Ishikawa (cell line): Measurements from ENCODE around the gene SLC12A7.

Source experiments
- CEBPB ChIP-seq: IDR thresholded peaks from 2 replicates; pipeline ENCODE4 v1.6.1; 2012
- CREB1 ChIP-seq: IDR thresholded peaks from 2 replicates; pipeline ENCODE4 v1.6.1; 2012; ENCODE audit warnings: low read depth
- EGR1 ChIP-seq: IDR thresholded peaks from 2 replicates; pipeline ENCODE4 v1.6.1; 2012
- EP300 ChIP-seq: IDR thresholded peaks from 2 replicates; pipeline ENCODE4 v1.6.1; 2012; ENCODE audit warnings: borderline replicate concordance
- FOXM1 ChIP-seq: IDR thresholded peaks from 2 replicates; pipeline ENCODE4 v1.6.1; 2012; ENCODE audit warnings: low read depth, borderline replicate concordance
- NFIC ChIP-seq: IDR thresholded peaks from 2 replicates; pipeline ENCODE4 v1.6.1; 2012
- RAD21 ChIP-seq: IDR thresholded peaks from 2 replicates; pipeline ENCODE4 v1.6.1; 2012; ENCODE audit warnings: low read depth
- TAF1 ChIP-seq: IDR thresholded peaks from 2 replicates; pipeline ENCODE4 v1.6.1; 2012; ENCODE audit warnings: low read depth, mild to moderate bottlenecking
- TCF12 ChIP-seq: IDR thresholded peaks from 2 replicates; pipeline ENCODE4 v1.6.1; 2012; ENCODE audit warnings: low read depth
- TEAD4 ChIP-seq: IDR thresholded peaks from 2 replicates; pipeline ENCODE4 v1.6.1; 2012
- YY1 ChIP-seq: IDR thresholded peaks from 2 replicates; pipeline ENCODE4 v1.6.1; 2012; ENCODE audit warnings: low read depth
- ZBTB7A ChIP-seq: IDR thresholded peaks from 2 replicates; pipeline ENCODE4 v1.6.1; 2012; ENCODE audit warnings: low read depth
- TF ChIP-seq, protein P1 (sequence below): IDR thresholded peaks from 2 replicates; pipeline ENCODE4 v1.6.1; 2012
- TF ChIP-seq, protein P2 (sequence below): IDR thresholded peaks from 2 replicates; pipeline ENCODE4 v1.6.1; 2012
- TF ChIP-seq, protein P3 (sequence below): IDR thresholded peaks from 2 replicates; pipeline ENCODE4 v1.6.1; 2012; ENCODE audit warnings: low read depth, mild to moderate bottlenecking

Gene SLC12A7

DNA sequence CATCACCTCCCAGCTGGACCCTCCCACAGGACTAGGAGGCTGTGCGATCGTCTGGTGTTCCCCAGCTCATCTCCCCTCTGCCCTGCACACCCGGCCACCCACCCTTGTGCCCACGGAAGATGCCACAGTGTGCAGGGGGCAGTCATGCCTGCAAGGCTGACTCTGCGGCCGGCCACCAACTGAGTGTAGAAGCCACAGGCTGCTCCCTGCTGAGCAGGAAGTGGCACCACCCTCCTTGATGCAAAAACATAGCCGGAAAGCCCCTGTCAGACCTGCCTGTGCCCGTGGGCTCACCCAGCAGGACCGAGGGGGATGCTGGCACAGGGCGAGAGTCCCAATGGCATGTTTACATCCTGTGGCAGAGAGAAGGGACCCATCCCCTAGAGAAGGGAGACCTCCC lies 40.3 kb upstream of the SLC12A7 start:
- TF ChIP-seq CEBPB (no peak), TEAD4 (no peak), EGR1 (no peak), EP300 (no peak), ZBTB7A (no peak), RAD21 (no peak), TAF1 (no peak), NFIC (no peak), FOXM1 (no peak), YY1 (no peak), TCF12 (no peak)
- TF ChIP-seq, protein P1, sequence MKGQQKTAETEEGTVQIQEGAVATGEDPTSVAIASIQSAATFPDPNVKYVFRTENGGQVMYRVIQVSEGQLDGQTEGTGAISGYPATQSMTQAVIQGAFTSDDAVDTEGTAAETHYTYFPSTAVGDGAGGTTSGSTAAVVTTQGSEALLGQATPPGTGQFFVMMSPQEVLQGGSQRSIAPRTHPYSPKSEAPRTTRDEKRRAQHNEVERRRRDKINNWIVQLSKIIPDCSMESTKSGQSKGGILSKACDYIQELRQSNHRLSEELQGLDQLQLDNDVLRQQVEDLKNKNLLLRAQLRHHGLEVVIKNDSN, result no peak
- TF ChIP-seq, protein P2, sequence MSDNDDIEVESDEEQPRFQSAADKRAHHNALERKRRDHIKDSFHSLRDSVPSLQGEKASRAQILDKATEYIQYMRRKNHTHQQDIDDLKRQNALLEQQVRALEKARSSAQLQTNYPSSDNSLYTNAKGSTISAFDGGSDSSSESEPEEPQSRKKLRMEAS, result no peak

DNA sequence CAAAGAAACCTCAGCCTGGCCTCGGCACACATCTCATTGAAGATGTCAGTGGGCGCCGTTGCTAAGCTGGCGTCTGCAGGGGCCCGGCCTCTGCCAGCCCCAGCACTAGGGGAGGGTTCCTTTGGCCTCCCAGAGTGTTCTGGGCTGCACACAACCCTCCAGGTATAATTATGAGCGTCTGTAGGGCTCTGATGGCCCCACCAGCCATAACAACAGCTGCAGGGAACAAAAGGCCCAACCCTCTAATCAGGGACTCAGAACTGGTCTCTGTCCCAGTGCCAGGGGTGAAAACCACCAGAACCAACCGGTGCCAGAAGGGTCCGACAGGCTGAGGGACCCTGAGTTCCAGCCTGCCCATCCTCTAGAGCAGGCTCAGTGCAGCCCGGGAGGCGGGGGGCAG lies 39.5 kb upstream of the SLC12A7 start:
- TF ChIP-seq ZBTB7A (no peak), TCF12 (no peak), TEAD4 (no peak), EP300 (no peak), CREB1 (no peak), FOXM1 (no peak), NFIC (no peak), CEBPB (no peak), RAD21 (no peak), YY1 (no peak), EGR1 (no peak), TAF1 (no peak)
- TF ChIP-seq, protein P3, sequence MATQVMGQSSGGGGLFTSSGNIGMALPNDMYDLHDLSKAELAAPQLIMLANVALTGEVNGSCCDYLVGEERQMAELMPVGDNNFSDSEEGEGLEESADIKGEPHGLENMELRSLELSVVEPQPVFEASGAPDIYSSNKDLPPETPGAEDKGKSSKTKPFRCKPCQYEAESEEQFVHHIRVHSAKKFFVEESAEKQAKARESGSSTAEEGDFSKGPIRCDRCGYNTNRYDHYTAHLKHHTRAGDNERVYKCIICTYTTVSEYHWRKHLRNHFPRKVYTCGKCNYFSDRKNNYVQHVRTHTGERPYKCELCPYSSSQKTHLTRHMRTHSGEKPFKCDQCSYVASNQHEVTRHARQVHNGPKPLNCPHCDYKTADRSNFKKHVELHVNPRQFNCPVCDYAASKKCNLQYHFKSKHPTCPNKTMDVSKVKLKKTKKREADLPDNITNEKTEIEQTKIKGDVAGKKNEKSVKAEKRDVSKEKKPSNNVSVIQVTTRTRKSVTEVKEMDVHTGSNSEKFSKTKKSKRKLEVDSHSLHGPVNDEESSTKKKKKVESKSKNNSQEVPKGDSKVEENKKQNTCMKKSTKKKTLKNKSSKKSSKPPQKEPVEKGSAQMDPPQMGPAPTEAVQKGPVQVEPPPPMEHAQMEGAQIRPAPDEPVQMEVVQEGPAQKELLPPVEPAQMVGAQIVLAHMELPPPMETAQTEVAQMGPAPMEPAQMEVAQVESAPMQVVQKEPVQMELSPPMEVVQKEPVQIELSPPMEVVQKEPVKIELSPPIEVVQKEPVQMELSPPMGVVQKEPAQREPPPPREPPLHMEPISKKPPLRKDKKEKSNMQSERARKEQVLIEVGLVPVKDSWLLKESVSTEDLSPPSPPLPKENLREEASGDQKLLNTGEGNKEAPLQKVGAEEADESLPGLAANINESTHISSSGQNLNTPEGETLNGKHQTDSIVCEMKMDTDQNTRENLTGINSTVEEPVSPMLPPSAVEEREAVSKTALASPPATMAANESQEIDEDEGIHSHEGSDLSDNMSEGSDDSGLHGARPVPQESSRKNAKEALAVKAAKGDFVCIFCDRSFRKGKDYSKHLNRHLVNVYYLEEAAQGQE, result no peak
- TF ChIP-seq, protein P1, result no peak
- TF ChIP-seq, protein P2, result no peak

DNA sequence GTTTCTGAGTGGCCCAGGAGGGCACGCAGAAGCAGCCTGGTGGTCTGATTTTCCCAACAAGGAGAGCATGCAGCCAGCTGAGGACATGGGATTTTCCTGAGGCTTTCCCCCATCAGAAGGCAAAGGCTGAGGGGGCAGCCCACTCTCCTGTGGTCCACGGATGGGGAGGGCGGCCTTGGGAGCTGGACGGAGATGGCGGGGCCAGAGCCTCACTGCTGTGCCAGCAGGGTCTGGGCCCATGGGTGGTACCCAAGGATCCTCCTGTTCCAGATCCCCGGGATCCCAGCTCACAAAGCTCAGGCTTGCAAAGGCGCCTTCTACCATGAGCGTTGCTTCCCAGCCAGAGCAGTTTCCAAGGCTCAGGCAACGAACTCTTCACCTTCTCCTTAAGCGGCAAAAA lies 39.0 kb upstream of the SLC12A7 start:
- TF ChIP-seq EP300, result no peak

DNA sequence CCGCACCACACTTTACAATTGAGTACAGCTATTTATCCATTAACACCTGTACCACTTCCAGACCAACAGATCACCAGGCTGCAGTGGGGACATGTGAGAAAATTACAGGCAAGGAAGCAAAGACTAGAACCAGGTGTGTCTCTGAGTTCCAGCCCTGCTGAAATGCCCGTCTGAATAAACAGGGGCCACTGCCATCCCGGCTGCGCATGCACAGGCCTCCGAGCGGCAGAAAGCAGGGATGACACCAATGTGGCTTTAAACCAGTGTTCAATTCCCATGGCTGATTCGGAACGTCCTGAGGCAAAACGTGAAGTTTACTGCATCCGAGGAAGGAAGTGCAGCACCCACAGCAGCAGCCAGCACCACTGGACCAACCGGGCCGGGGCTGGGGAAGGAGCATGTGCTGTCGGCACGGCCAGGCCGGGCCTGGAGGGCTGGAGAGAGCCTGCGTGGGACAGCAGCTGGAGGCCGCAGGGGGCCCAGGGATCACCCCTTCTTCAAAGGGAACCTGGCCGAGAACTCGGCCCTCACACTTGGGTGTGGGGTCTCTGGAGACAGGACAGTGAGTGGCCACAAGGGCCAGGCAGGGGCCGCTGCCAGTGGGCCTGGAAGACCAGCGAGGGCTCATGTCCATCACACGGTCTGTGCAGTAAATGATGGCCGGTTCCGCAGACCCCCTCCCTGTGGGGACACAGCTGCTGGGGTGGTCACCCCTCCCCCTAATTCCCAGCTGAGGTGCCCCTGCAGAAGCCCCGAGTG lies 33.0 kb upstream of the SLC12A7 start:
- TF ChIP-seq CREB1 (no peak), RAD21 (no peak), YY1 (no peak), TEAD4 (no peak), CEBPB (no peak), NFIC (no peak)
- TF ChIP-seq, protein P2, result no peak
- TF ChIP-seq, protein P1, result no peak

DNA sequence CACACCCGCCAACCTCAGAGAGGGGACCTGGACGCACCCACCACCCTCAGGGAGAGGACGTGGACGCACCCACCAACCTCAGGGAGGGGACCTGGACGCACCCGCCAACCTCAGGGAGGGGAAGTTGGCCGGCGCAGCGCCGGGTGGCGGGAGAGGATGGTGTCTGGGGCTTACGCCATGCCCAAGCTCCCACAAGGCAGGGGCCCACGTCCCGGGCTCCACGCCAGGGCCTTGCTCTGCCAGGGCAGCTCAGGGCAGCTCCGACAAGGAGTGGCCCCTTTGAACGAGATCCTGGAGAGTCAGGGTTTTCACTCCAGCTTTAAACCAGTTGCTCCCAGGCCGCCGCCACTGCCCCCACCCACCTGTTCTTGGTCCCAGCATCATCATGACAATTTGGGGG lies 32.2 kb upstream of the SLC12A7 start:
- TF ChIP-seq NFIC, result no peak
- TF ChIP-seq, protein P3, result no peak
- TF ChIP-seq RAD21, result no peak
- TF ChIP-seq, protein P2, result no peak
- TF ChIP-seq CREB1, result no peak
- no peak for TF ChIP-seq EP300
- TF ChIP-seq CEBPB, result no peak
- TF ChIP-seq, protein P1, result no peak
- no peak for TF ChIP-seq TAF1
- no peak for TF ChIP-seq FOXM1
- no peak for TF ChIP-seq TEAD4
- no peak for TF ChIP-seq ZBTB7A
- no peak for TF ChIP-seq TCF12
- TF ChIP-seq YY1, result no peak
- no peak for TF ChIP-seq EGR1
